NT2/D1 (cell line): ENCODE measurements around the gene SIL1.

Experiments used
- SUZ12 ChIP-seq: IDR thresholded peaks from 2 replicates; pipeline ENCODE4 v1.6.1; 2011; ENCODE audit not compliant: insufficient read length, insufficient read depth; ENCODE audit errors: extremely low read depth
- YY1 ChIP-seq: IDR thresholded peaks from 2 replicates; pipeline ENCODE4 v1.6.1; 2011; ENCODE audit not compliant: insufficient read length, insufficient read depth

- TF ChIP-seq SUZ12 (no peak), YY1 (no peak)
Observed at GRCh38 chr5:139068494-139069151, 129.5 kb downstream of the SIL1 start.
